GM12878 (cell line): ENCODE results near the gene MYO10. TPM values are rescaled to one million over a fixed set of nuclear protein-coding genes. Genes with fewer than 3 reads are reported as not detected.

Experiments
- ATAC-seq: fragments of 200-7000 bp; cut with Tn5 transposase; 3 replicates; pipeline ENCODE4 v1.9.1; 2020; ENCODE audit warnings: mild to moderate bottlenecking, moderate library complexity
- BruUV-seq: library from RNA; stranded (reverse); fragments of 400-500 nt; replicated peaks from 2 replicates; lab custom pipeline; 2021; lab: Mats Ljungman, UMichigan
- CTCF ChIA-PET: fragments of 300-600 bp; sonication (Branson Sonifier 250); formaldehyde crosslinking; extraction: SDS; loops from one replicate; lab custom pipeline; 2021; ENCODE audit warnings: inconsistent platforms; lab: Yijun Ruan, JAX
- POLR2A ChIA-PET: fragments of 350-600 bp; formaldehyde crosslinking; extraction: SDS; loops from one replicate; lab custom pipeline; 2021; ENCODE audit warnings: inconsistent platforms; lab: Charles Lee
- RAD21 ChIA-PET: fragments of 300-600 bp; sonication (Branson Sonifier 250); formaldehyde crosslinking; loops from one replicate; lab custom pipeline; 2023; ENCODE audit warnings: antibody characterized with exemption; ENCODE audit not compliant: unreplicated experiment; lab: Charles Lee
- SMC1A ChIA-PET: fragments of 300-600 bp; sonication (Branson Sonifier 250); formaldehyde crosslinking; loops from one replicate; lab custom pipeline; 2023; ENCODE audit not compliant: unreplicated experiment, uncharacterized antibody; lab: Charles Lee
- DNase-seq: peaks from one replicate; pipeline ENCODE4 v3.0.0-alpha.2; 2011; ENCODE audit warnings: low read depth, low spot score
- FAIRE-seq: peaks from 3 replicates; lab custom pipeline; 2011; peaks lifted over from hg19 to GRCh38; lab: Jason Lieb, UNC
- H2AFZ ChIP-seq: 2 replicates; pipeline ENCODE4 v1.6.0; 2011; ENCODE audit warnings: low read depth, low read length, control low read depth; ENCODE audit not compliant: control insufficient read depth
- H3K27ac ChIP-seq: 2 replicates; pipeline ENCODE4 v1.5.1; 2011; ENCODE audit warnings: control low read depth; ENCODE audit not compliant: control insufficient read depth, insufficient read depth
- H3K27me3 ChIP-seq, 2 experiments: replicated peaks in 1 of 2; 2 replicates each; pipeline versions ENCODE4 v1.6.0 to v1.6.1; 2011; ENCODE audit warnings: low read length in 1 of 2; ENCODE audit not compliant: control insufficient read depth in 2 of 2, insufficient read depth in 2 of 2
- H3K36me3 ChIP-seq, 2 experiments: 2 replicates each; pipeline ENCODE4 v1.5.1; 2011; ENCODE audit warnings: low read length in 1 of 2; ENCODE audit not compliant: control insufficient read depth in 2 of 2, insufficient read depth in 2 of 2
- H3K4me1 ChIP-seq: 2 replicates; pipeline ENCODE4 v1.6.1; 2011; ENCODE audit warnings: mild to moderate bottlenecking, low read length, moderate library complexity, mixed read lengths; ENCODE audit not compliant: control insufficient read depth, insufficient read depth
- H3K4me2 ChIP-seq: 2 replicates; pipeline ENCODE4 v1.6.0; 2011; ENCODE audit warnings: control low read depth; ENCODE audit not compliant: control insufficient read depth, insufficient read depth
- H3K4me3 ChIP-seq: fragments of 200-600 bp; sonication (generic); 2 replicates; pipeline ENCODE4 v1.5.1; 2016
- H3K79me2 ChIP-seq: 2 replicates; pipeline ENCODE4 v1.6.0; 2011; ENCODE audit warnings: low read length; ENCODE audit not compliant: control insufficient read depth, insufficient read depth
- H3K9ac ChIP-seq: 2 replicates; pipeline ENCODE4 v1.8.0; 2011; ENCODE audit warnings: low read length, control low read depth, mixed read lengths; ENCODE audit not compliant: control insufficient read depth, insufficient read depth
- H3K9me3 ChIP-seq: replicated peaks from 3 replicates; pipeline ENCODE4 v1.5.1; 2011; ENCODE audit warnings: mild to moderate bottlenecking, low read length; ENCODE audit not compliant: control insufficient read depth, insufficient read depth
- H4K20me1 ChIP-seq: 2 replicates; pipeline ENCODE4 v1.6.0; 2011; ENCODE audit not compliant: control insufficient read depth, insufficient read depth
- CUX1 ChIP-seq: IDR thresholded peaks from 2 replicates; pipeline ENCODE4 v1.6.1; 2012; ENCODE audit warnings: improper control_type of control experiment, low read depth, low read length; ENCODE audit not compliant: insufficient replicate concordance
- EGR1 ChIP-seq, 2 experiments: IDR thresholded peaks; 1 replicate in 1 of 2; 2 replicates in 1 of 2; pipeline ENCODE4 v1.6.1; 2011 to 2012; ENCODE audit warnings: low read depth in 2 of 2, low read length in 2 of 2, borderline replicate concordance in 1 of 2, mild to moderate bottlenecking in 1 of 2, moderate library complexity in 1 of 2
- EP300 ChIP-seq, 2 experiments: fragments of 150-350 bp in 1 of 2; IDR thresholded peaks; 2 replicates each; pipeline ENCODE4 v1.6.1; 2011 to 2012; ENCODE audit warnings: low read depth in 2 of 2, low read length in 2 of 2, borderline replicate concordance in 1 of 2, improper control_type of control experiment in 1 of 2, inconsistent platforms in 1 of 2; ENCODE audit not compliant: control insufficient read depth in 1 of 2
- ESRRA ChIP-seq: IDR thresholded peaks from 2 replicates; pipeline ENCODE4 v1.6.1; 2012; ENCODE audit warnings: mild to moderate bottlenecking, low read length, improper control_type of control experiment
- JUND ChIP-seq: IDR thresholded peaks from 2 replicates; pipeline ENCODE4 v1.6.1; 2012; ENCODE audit warnings: low read depth, mild to moderate bottlenecking, low read length, improper control_type of control experiment, moderate library complexity
- NFXL1 ChIP-seq: fragments of 450-650 bp; IDR thresholded peaks from 2 replicates; pipeline ENCODE4 v1.6.1; 2017; ENCODE audit warnings: antibody characterized with exemption, mild to moderate bottlenecking, borderline replicate concordance
- PKNOX1 ChIP-seq: fragments of 450-650 bp; IDR thresholded peaks from 2 replicates; pipeline ENCODE4 v1.6.1; 2016; ENCODE audit warnings: mild to moderate bottlenecking
- POLR2A ChIP-seq: IDR thresholded peaks from 2 replicates; pipeline ENCODE4 v1.6.1; 2011; ENCODE audit warnings: low read depth, mild to moderate bottlenecking, low read length
- RFX5 ChIP-seq: IDR thresholded peaks from 2 replicates; pipeline ENCODE4 v1.6.1; 2011; ENCODE audit warnings: low read depth, low read length, improper control_type of control experiment
- SIN3A ChIP-seq: IDR thresholded peaks from 2 replicates; pipeline ENCODE4 v1.6.1; 2012; ENCODE audit warnings: low read depth, low read length, improper control_type of control experiment
- SMARCA5 ChIP-seq: fragments of 450-650 bp; IDR thresholded peaks from 2 replicates; pipeline ENCODE4 v1.6.1; 2017; ENCODE audit warnings: mild to moderate bottlenecking
- SP1 ChIP-seq: IDR thresholded peaks from one replicate; pipeline ENCODE4 v1.6.1; 2011; ENCODE audit warnings: low read depth, low read length
- YY1 ChIP-seq: IDR thresholded peaks from 2 replicates; pipeline ENCODE4 v1.6.1; 2011; ENCODE audit warnings: low read depth, mild to moderate bottlenecking, low read length
- ZSCAN29 ChIP-seq: fragments of 450-650 bp; IDR thresholded peaks from 2 replicates; pipeline ENCODE4 v1.6.1; 2017; ENCODE audit warnings: mild to moderate bottlenecking, moderate library complexity
- WGBS: methylation state at CpG from one replicate; pipeline ENCODE4 v1.1.6; 2016; ENCODE audit warnings: low lambda C conversion rate; ENCODE audit not compliant: insufficient replicate concordance, insufficient coverage; ENCODE audit errors: missing lambda C conversion rate; 5-methylcytosine and 5-hydroxymethylcytosine counted together
- in situ Hi-C: fragments of 300-500 bp; cut with MboI; formaldehyde crosslinking; loops from 9 replicates; pipeline ENCODE4 v1.14.3; 2018; ENCODE audit warnings: mixed read lengths
- intact Hi-C: fragments of 100-400 bp; cut with micrococcal nuclease; formaldehyde crosslinking; loops from one replicate; pipeline ENCODE4 v1.14.2; 2022; ENCODE audit not compliant: unreplicated experiment
- polyA plus RNA-seq, 11 experiments: library from polyadenylated mRNA; depleted of rRNA in 4 of 11; unstranded in 6 of 11; stranded (reverse) in 5 of 11; fragments of >200 nt; fragmentation: Nextera tagmentation in 4 of 11; fragmentation: Illumina TruSeq in 1 of 11; extraction: Ambion mirVana in 4 of 11; extraction: Trizol in 1 of 11; gene quantifications; 1 replicate in 1 of 11; 2 replicates in 10 of 11; pipeline versions ENCODE4 v1.2.1 to v1.2.3, GENCODE V29; 2011 to 2016; ENCODE audit warnings: inconsistent platforms in 2 of 11, missing spikeins in 2 of 11, low read depth in 1 of 11
- total RNA-seq, 4 experiments: library from RNA; depleted of rRNA in 3 of 4; stranded (reverse); fragments of >200 nt in 3 of 4; fragmentation: Illumina TruSeq in 1 of 4; extraction: Trizol in 1 of 4; gene quantifications; 2 replicates each; pipeline versions ENCODE4 v1.2.1 to v1.2.3, GENCODE V29; 2013 to 2021

MYO10 gene
- total and polyA plus RNA-seq, 10 of the 15 experiments (the other 5 are each of a cell fraction or from before 2014, with no cell fraction given) = 0.02 to 0.77 (median 0.17) TPM

- no peaks in the 10 kb centered on the region for H3K9me3 ChIP-seq
- H3K27me3 ChIP-seq = no peaks in the 10 kb centered on the region
- intact Hi-C loops = no loop called here
- H2AFZ ChIP-seq = no peak overlapping the region
- 34% methylated on average over 7 of the region's 7 CpGs for WGBS
- in situ Hi-C loops = no loop called here
- BruUV-seq = no TSS peak
- TF ChIP-seq RFX5 = no peak
- no peak for TF ChIP-seq SMARCA5
- no peak for TF ChIP-seq PKNOX1
- TF ChIP-seq POLR2A = no peak
- TF ChIP-seq ESRRA = no peak
- no peak for TF ChIP-seq ZSCAN29
- TF ChIP-seq EP300 (IDR thresholded peaks at IDR 0.05; ENCODE audit: borderline replicate concordance in 1 of 2, control insufficient read depth in 1 of 2, low read depth in 2 of 2, low read length in 2 of 2) = no peak
- no peak for TF ChIP-seq EGR1 (IDR thresholded peaks at IDR 0.05; ENCODE audit: borderline replicate concordance in 1 of 2, low read depth in 2 of 2, low read length in 2 of 2)
- no peak for TF ChIP-seq CUX1
- no peak for TF ChIP-seq SIN3A
- TF ChIP-seq JUND = no peak
- no peak for TF ChIP-seq YY1
- no peak for TF ChIP-seq SP1
- no peak for TF ChIP-seq NFXL1
- ChIA-PET POLR2A (no interaction called here), CTCF (interaction anchor here (1.1 kb wide), 1 partner anchor 18 kb away, joined by 3 read pairs; no protein-coding TSS in a partner anchor), RAD21 (no interaction called here), SMC1A (interaction anchor here (0.8 kb wide), 1 partner anchor 10 kb away, joined by 3 read pairs; no protein-coding TSS in a partner anchor)
- H3K9ac ChIP-seq = no peak overlapping the region
- no peak overlapping the region for H3K27ac ChIP-seq
- no peaks in the 10 kb centered on the region for H3K4me1 ChIP-seq
- H4K20me1 ChIP-seq = no peaks in the 10 kb centered on the region
- FAIRE-seq = no peak
- no peak for DNase-seq
- no peaks in the 10 kb centered on the region for H3K36me3 ChIP-seq
- no peak overlapping the region for H3K4me3 ChIP-seq
- no peak overlapping the region for H3K4me2 ChIP-seq
- H3K79me2 ChIP-seq = no peaks in the 10 kb centered on the region
- ATAC-seq = no peak
Measured at GRCh38 chr5:16671208-16671607, 264.9 kb downstream of the MYO10 start.
